ENCODE measurements around the gene GOT1. TPM values are rescaled to one million over a fixed set of nuclear protein-coding genes. Genes with fewer than 3 reads are reported as not detected.

The GOT1 gene
- total RNA-seq, 1 experiment from 2014 or later: 34.7 TPM

DNA sequence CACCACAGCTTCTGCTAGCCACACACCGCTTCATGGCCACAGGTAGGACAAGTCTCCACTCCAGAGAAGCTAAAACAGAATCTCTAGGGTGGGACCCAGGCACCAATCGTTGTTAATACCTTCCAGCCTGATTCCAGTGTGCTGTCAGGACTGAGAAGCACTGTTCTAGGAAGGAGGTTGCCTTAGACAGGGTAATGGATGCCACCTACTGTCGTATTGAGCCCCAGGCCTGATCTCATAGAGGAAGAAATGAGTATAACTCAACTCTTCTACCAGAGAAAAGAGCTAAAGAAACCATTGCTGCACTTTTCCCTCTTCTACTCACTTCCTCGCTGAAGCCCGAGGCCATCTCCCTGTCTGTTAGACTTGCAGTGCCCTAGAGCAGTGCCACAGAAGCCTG is 69.5 kb downstream of the GOT1 start:
- DNase-seq (ENCODE audit: low spot score): no peak

GRCh38 chr10:99358101-99358500 is 72.3 kb downstream of the GOT1 start:
- DNase-seq (ENCODE audit: low spot score): no peak

DNA sequence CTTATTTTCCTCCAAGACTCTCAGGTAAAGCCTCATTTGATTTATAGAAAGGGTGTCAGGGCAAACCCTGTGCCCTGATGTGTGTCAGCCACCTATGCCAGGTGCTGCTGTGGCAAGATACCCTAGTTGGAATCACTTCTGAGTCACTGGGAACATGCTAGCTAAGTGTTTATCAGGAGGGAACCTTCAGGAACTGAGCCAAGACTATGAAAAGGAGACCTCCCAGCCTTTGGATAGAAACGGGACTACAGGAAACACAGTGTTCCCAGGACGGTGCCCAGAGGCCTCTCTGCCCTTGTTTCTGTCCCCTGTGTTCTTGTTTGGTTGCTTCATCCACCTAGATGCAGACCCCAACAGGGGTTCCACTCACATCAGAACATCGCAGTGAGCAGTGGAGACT is 72.7 kb downstream of the GOT1 start:
- no peak for DNase-seq (ENCODE audit: low spot score)

- DNase-seq (ENCODE audit: low spot score): no peak
These were observed 77.2 kb downstream of the GOT1 start for GRCh38 chr10:99353182-99353581.

GRCh38 chr10:99347672-99348071 is 82.8 kb downstream of the GOT1 start:
- no peak for DNase-seq (ENCODE audit: low spot score)

Other genes with a start within 250 kb of the GOT1 start
- 0.08 TPM in 1 of 2 replicates, not detected in the other for gene HPSE2, start 194.8 kb downstream of the GOT1 start, total RNA-seq (2014; rRNA removed; shearing (Covaris generic))
- not detected in 2 replicates for gene CNNM1, start 101.3 kb downstream of the GOT1 start, total RNA-seq (2014; rRNA removed; shearing (Covaris generic))
- not detected in 2 replicates for gene NKX2-3, start 102.3 kb upstream of the GOT1 start, total RNA-seq (2014; rRNA removed; shearing (Covaris generic))
- gene SLC25A28, start 189.8 kb upstream of the GOT1 start, total RNA-seq (2014; rRNA removed; shearing (Covaris generic)): 19.9 and 29.4 TPM in 2 replicates
- 8.5 and 8.9 TPM in 2 replicates for gene ENTPD7, start 228.9 kb upstream of the GOT1 start, total RNA-seq (2014; rRNA removed; shearing (Covaris generic))